ENCODE measurements around the gene PRR15. TPM values are rescaled to one million over a fixed set of nuclear protein-coding genes. Genes with fewer than 3 reads are reported as not detected.

The PRR15 gene
- total and polyA plus RNA-seq, 2 of the 13 experiments (the other 11 are each of a cell fraction or from before 2014, with no cell fraction given), result 2.3 to 7.8 TPM

GRCh38 chr7:29609162-29610037, 45.8 kb downstream of the PRR15 start (continued):
- TF ChIP-seq ETS1 (CRISPR knock-in tag; IDR thresholded peaks at IDR 0.05) (no peak), PCBP2 (optimal IDR thresholded peaks at IDR 0.05; ENCODE audit: low read depth, low read length, poor library complexity, severe bottlenecking) (no peak), ZEB1 (IDR thresholded peaks at IDR 0.05; ENCODE audit: insufficient replicate concordance, low read depth) (no peak), ZBTB43 (CRISPR knock-in tag; conservative IDR thresholded peaks at IDR 0.05) (no peak), FIP1L1 (IDR thresholded peaks at IDR 0.05; ENCODE audit: borderline replicate concordance, insufficient read depth, low read depth, low read length) (no peak), MLLT10 (CRISPR knock-in tag; IDR thresholded peaks at IDR 0.05) (no peak), SP140L (CRISPR knock-in tag; IDR thresholded peaks at IDR 0.05; ENCODE audit: borderline replicate concordance) (no peak), ZNF17 (CRISPR knock-in tag; IDR thresholded peaks at IDR 0.05) (no peak), NR3C1 (CRISPR knock-in tag; IDR thresholded peaks at IDR 0.05) (no peak), CENPX (CRISPR knock-in tag; IDR thresholded peaks at IDR 0.05) (no peak), MZF1 (CRISPR knock-in tag; IDR thresholded peaks at IDR 0.05; ENCODE audit: borderline replicate concordance) (no peak), THAP11 (CRISPR knock-in tag; IDR thresholded peaks at IDR 0.05) (no peak), PTBP1 (IDR thresholded peaks at IDR 0.05; ENCODE audit: low read depth, low read length, poor library complexity, severe bottlenecking) (no peak), TAF15 (IDR thresholded peaks at IDR 0.05; ENCODE audit: low read depth, low read length, poor library complexity, severe bottlenecking) (no peak), BCLAF1 (IDR thresholded peaks at IDR 0.05) (no peak), ATRX (CRISPR knock-in tag; IDR thresholded peaks at IDR 0.05; ENCODE audit: borderline replicate concordance) (no peak), LRRFIP1 (CRISPR knock-in tag; conservative IDR thresholded peaks at IDR 0.05) (no peak), POGK (CRISPR knock-in tag; conservative IDR thresholded peaks at IDR 0.05) (no peak)
